A673 (cell line): ENCODE data around the gene FPR1. TPM values are rescaled to one million over a fixed set of nuclear protein-coding genes. Genes with fewer than 3 reads are reported as not detected.

Source experiments
- BruUV-seq: library from RNA; stranded (reverse); fragments of 400-500 nt; replicated peaks from 2 replicates; lab custom pipeline; 2021; lab: Mats Ljungman, UMichigan
- CTCF ChIA-PET: fragments of 300-600 bp; sonication (Branson Sonifier 250); formaldehyde crosslinking; loops from one replicate; lab custom pipeline; 2022; ENCODE audit warnings: antibody characterized with exemption; lab: Charles Lee
- POLR2A ChIA-PET: fragments of 300-600 bp; sonication (Branson Sonifier 250); formaldehyde crosslinking; loops from one replicate; lab custom pipeline; 2022; ENCODE audit warnings: antibody characterized with exemption; ENCODE audit not compliant: low non-redundant PET; lab: Charles Lee
- DNase-seq: peaks from one replicate; pipeline ENCODE4 v3.0.0-alpha.2; 2015; ENCODE audit warnings: low spot score
- H3K27ac ChIP-seq: fragments of 200-600 bp; sonication (generic); 2 replicates; pipeline ENCODE4 v1.5.1; 2016; ENCODE audit warnings: mixed run types, low read depth, mild to moderate bottlenecking, mixed read lengths, antibody characterized with exemption, low read length; ENCODE audit not compliant: poor library complexity, severe bottlenecking
- H3K27me3 ChIP-seq: fragments of 200-600 bp; sonication (generic); replicated peaks from 2 replicates; pipeline ENCODE4 v1.6.1; 2017; ENCODE audit warnings: mixed run types, low read depth, mild to moderate bottlenecking, mixed read lengths, antibody characterized with exemption, low read length; ENCODE audit not compliant: insufficient read depth, poor library complexity
- H3K36me3 ChIP-seq: fragments of 200-600 bp; sonication (generic); 2 replicates; pipeline ENCODE4 v1.6.1; 2016; ENCODE audit warnings: mixed run types, mild to moderate bottlenecking, mixed read lengths, antibody characterized with exemption, low read length; ENCODE audit not compliant: insufficient read depth, poor library complexity, severe bottlenecking
- H3K4me1 ChIP-seq: fragments of 200-600 bp; sonication (generic); 2 replicates; pipeline ENCODE4 v1.6.1; 2017; ENCODE audit warnings: mixed run types, mild to moderate bottlenecking, mixed read lengths, antibody characterized with exemption, low read length; ENCODE audit not compliant: insufficient read depth, poor library complexity, severe bottlenecking
- H3K4me3 ChIP-seq: fragments of 200-600 bp; sonication (generic); 2 replicates; pipeline ENCODE4 v1.5.1; 2016; ENCODE audit warnings: low read depth, mixed run types, mild to moderate bottlenecking, mixed read lengths, low read length; ENCODE audit not compliant: poor library complexity, severe bottlenecking
- H3K9me3 ChIP-seq: fragments of 200-600 bp; sonication (generic); 2 replicates; pipeline ENCODE4 v1.6.1; 2016; ENCODE audit warnings: mixed run types, low read depth, mild to moderate bottlenecking, mixed read lengths, antibody characterized with exemption, low read length; ENCODE audit not compliant: poor library complexity, severe bottlenecking
- CTCF ChIP-seq: fragments of 300-800, 200-600 bp; sonication (generic); conservative IDR thresholded peaks from 2 replicates; pipeline ENCODE4 v1.5.1; 2017; ENCODE audit warnings: low read depth, mild to moderate bottlenecking, antibody characterized with exemption, low read length, moderate library complexity, mixed read lengths
- EZH2 ChIP-seq: fragments of 200-600 bp; sonication (generic); IDR thresholded peaks from 2 replicates; pipeline ENCODE4 v1.6.1; 2017; ENCODE audit warnings: borderline replicate concordance, low read depth, mild to moderate bottlenecking, mixed read lengths, antibody characterized with exemption, low read length; ENCODE audit not compliant: poor library complexity, severe bottlenecking
- intact Hi-C: fragments of 100-400 bp; cut with micrococcal nuclease; formaldehyde crosslinking; loops from one replicate; pipeline ENCODE4 v1.10.0; 2022; ENCODE audit not compliant: unreplicated experiment
- total RNA-seq: library from RNA; stranded (reverse); gene quantifications from 2 replicates; pipeline ENCODE4 v1.2.3, GENCODE V29; 2021

FPR1 gene
- total RNA-seq, 1 experiment from 2014 or later: not detected

DNA sequence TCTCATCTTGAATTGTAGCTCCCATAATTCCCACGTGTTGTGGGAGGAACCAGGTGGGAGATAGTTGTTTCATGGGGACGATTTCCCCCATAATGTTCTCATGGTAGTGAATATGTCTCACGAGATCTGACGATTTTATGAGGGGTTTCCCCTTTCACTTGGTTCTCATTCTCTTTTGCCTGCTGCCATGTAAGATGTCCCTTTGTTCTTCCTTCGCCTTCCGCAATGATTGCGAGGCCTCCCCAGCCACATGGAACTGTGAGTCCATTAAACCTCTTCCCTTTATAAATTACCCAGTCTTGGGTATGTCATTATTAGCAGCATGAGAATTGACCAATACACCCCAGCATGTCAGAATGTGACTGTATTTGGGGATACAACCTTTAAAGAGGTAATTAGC is 3.9 kb upstream of the FPR1 start:
- POLR2A ChIA-PET: no interaction called here
- Histone ChIP-seq H3K4me1 (no peaks in the 10 kb centered on the region), H3K36me3 (no peaks in the 10 kb centered on the region), H3K27me3 (peaks cover 10% of the 10 kb centered on the region), H3K9me3 (no peaks in the 10 kb centered on the region), H3K4me3 (no peak overlapping the region), H3K27ac (no peak overlapping the region)
- no TSS peak for BruUV-seq
- TF ChIP-seq CTCF (no peak), EZH2 (no peak)
- intact Hi-C loops: no loop called here
- no peak for DNase-seq
- CTCF ChIA-PET: interaction anchor here (1.2 kb wide), 1 partner anchor 22 kb away, joined by 3 read pairs; no protein-coding TSS in a partner anchor

DNA sequence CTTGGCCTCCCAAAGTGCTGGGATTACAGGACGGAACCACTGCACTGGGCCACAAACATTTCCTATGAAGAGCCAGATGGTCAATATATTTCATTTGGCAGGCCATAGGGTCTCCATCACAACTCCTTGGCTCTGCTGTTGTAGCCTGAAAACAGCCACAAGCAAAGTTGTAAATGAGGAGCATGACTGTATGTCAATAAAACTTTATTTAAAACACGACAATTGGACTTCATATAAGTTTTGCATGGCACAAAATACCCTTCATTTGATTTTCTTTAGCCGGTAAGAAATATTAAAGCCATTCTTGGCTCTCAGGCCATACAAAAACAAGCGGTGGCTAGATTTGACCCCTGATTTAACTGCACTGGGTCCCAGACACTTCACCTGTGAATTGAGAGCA is 3.1 kb upstream of the FPR1 start:
- H3K4me1 ChIP-seq: no peaks in the 10 kb centered on the region
- no peak overlapping the region for H3K4me3 ChIP-seq
- intact Hi-C loops: no loop called here
- no peak for TF ChIP-seq EZH2
- no peak for TF ChIP-seq CTCF
- H3K27me3 ChIP-seq: peaks cover 10% of the 10 kb centered on the region
- CTCF ChIA-PET: no interaction called here
- no peak overlapping the region for H3K27ac ChIP-seq
- POLR2A ChIA-PET: no interaction called here
- no peaks in the 10 kb centered on the region for H3K9me3 ChIP-seq
- DNase-seq: no peak
- no TSS peak for BruUV-seq
- no peaks in the 10 kb centered on the region for H3K36me3 ChIP-seq

DNA sequence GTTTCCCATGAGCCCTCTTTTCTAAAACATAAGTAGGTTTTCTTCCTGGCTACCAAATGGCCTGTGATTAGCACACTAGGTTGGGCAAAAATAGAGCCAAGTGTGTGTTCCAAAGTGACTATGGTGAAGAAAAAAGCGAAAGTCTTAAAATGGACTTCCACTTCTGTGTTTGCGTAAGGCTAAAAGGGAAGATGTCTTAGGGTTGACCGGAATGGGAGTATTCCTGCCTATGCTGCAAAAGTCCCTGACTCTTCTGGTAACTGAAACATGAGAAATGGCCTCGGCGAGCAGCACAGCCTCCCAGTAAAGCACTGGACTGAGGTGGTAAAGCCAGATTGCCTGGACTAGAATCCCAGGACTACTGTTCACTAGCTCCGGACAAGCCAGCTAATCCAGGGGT is 2.4 kb upstream of the FPR1 start:
- no peaks in the 10 kb centered on the region for H3K4me1 ChIP-seq
- ChIA-PET CTCF (no interaction called here), POLR2A (no interaction called here)
- intact Hi-C loops: no loop called here
- TF ChIP-seq EZH2 (no peak), CTCF (no peak)
- H3K27me3 ChIP-seq: peaks cover 10% of the 10 kb centered on the region
- H3K36me3 ChIP-seq: no peaks in the 10 kb centered on the region
- no TSS peak for BruUV-seq
- H3K27ac ChIP-seq: no peak overlapping the region
- no peak overlapping the region for H3K4me3 ChIP-seq
- no peak for DNase-seq
- no peaks in the 10 kb centered on the region for H3K9me3 ChIP-seq
